K562 (cell line): ENCODE measurements around the gene ACTN1. TPM values are rescaled to one million over a fixed set of nuclear protein-coding genes. Genes with fewer than 3 reads are reported as not detected.

Source experiments
- ATAC-seq: fragments of 200-7000 bp; cut with Tn5 transposase; 3 replicates; pipeline ENCODE4 v1.9.1; 2020; ENCODE audit warnings: moderate library complexity
- BruUV-seq: library from RNA; stranded (reverse); fragments of 400-500 nt; replicated peaks from 2 replicates; lab custom pipeline; 2021; lab: Mats Ljungman, UMichigan
- CTCF ChIA-PET: fragments of 300-600 bp; formaldehyde crosslinking; extraction: SDS; loops from one replicate; lab custom pipeline; 2021; ENCODE audit warnings: low intra/inter-chr PET ratio; lab: Yijun Ruan, JAX
- POLR2A ChIA-PET: fragments of 300-600, 350-650 bp; sonication (Branson Sonifier 250); formaldehyde crosslinking; extraction: SDS; loops from one replicate; lab custom pipeline; 2021; ENCODE audit warnings: antibody characterized with exemption, inconsistent platforms; lab: Yijun Ruan, JAX
- DNase-seq, 4 experiments: peaks; one replicate each; pipeline versions ENCODE4 v3.0.0 to v3.0.0-alpha.2; 2011 to 2018; ENCODE audit warnings: low spot score in 3 of 4, mixed read lengths in 3 of 4; ENCODE audit errors: extremely low read depth in 1 of 4
- FAIRE-seq: peaks from 2 replicates; lab custom pipeline; 2011; peaks lifted over from hg19 to GRCh38; lab: Jason Lieb, UNC
- H2AFZ ChIP-seq: 2 replicates; pipeline ENCODE4 v1.6.0; 2011; ENCODE audit warnings: low read depth, low read length, control low read depth, inconsistent platforms
- H3K27ac ChIP-seq: fragments of 200-600 bp; 3 replicates; pipeline ENCODE4 v1.8.0; 2011; ENCODE audit warnings: low read depth, mild to moderate bottlenecking, control low read depth, inconsistent platforms, low read length, moderate library complexity, mixed read lengths; ENCODE audit errors: extremely low read depth
- H3K27me3 ChIP-seq, 2 experiments: fragments of 300-600 bp in 1 of 2; 2 replicates in 1 of 2; 3 replicates in 1 of 2; pipeline versions ENCODE4 v1.6.0 to v1.8.0; 2011; ENCODE audit warnings: inconsistent platforms in 2 of 2, low read length in 2 of 2, mild to moderate bottlenecking in 1 of 2, mixed read lengths in 1 of 2, moderate library complexity in 1 of 2; ENCODE audit not compliant: control insufficient read depth in 2 of 2, insufficient read depth in 2 of 2
- H3K36me3 ChIP-seq: fragments of 300-600 bp; 3 replicates; pipeline ENCODE4 v1.8.0; 2011; ENCODE audit warnings: mild to moderate bottlenecking, low read length, inconsistent platforms; ENCODE audit not compliant: control insufficient read depth, insufficient read depth
- H3K4me1 ChIP-seq, 2 experiments: fragments of 200-600 bp in 1 of 2; replicated peaks in 1 of 2; 2 replicates in 1 of 2; 3 replicates in 1 of 2; pipeline versions ENCODE4 v1.5.1 to v1.8.0; 2011; ENCODE audit warnings: inconsistent platforms in 2 of 2, low read length in 2 of 2, mild to moderate bottlenecking in 1 of 2, mixed read lengths in 1 of 2, moderate library complexity in 1 of 2; ENCODE audit not compliant: control insufficient read depth in 2 of 2, insufficient read depth in 2 of 2
- H3K4me2 ChIP-seq: 2 replicates; pipeline ENCODE4 v1.6.1; 2011; ENCODE audit warnings: low read length, control low read depth, inconsistent platforms, mixed read lengths; ENCODE audit not compliant: insufficient read depth
- H3K4me3 ChIP-seq: fragments of 200-600 bp; sonication (generic), shearing (Covaris generic); 2 replicates; pipeline ENCODE4 v1.5.1; 2016; ENCODE audit warnings: control low read depth, inconsistent platforms
- H3K79me2 ChIP-seq: fragments of 200-600 bp; 3 replicates; pipeline ENCODE4 v1.8.0; 2011; ENCODE audit warnings: low read length, inconsistent platforms; ENCODE audit not compliant: control insufficient read depth, insufficient read depth
- H3K9ac ChIP-seq, 2 experiments: 2 replicates each; pipeline versions ENCODE4 v1.6.0 to v1.6.1; 2011; ENCODE audit warnings: low read depth in 2 of 2, low read length in 2 of 2, control low read depth in 1 of 2, inconsistent platforms in 1 of 2, mild to moderate bottlenecking in 1 of 2, mixed read lengths in 1 of 2; ENCODE audit not compliant: insufficient read depth in 1 of 2
- H3K9me1 ChIP-seq: one replicate; pipeline ENCODE4 v1.6.0; 2011; ENCODE audit warnings: inconsistent platforms, mild to moderate bottlenecking, low read length, moderate library complexity; ENCODE audit not compliant: control insufficient read depth, insufficient read depth
- H3K9me3 ChIP-seq: replicated peaks from 2 replicates; pipeline ENCODE4 v1.5.1; 2011; ENCODE audit warnings: low read depth, low read length, inconsistent platforms; ENCODE audit not compliant: control insufficient read depth, insufficient read depth
- H4K20me1 ChIP-seq: replicated peaks from 2 replicates; pipeline ENCODE4 v1.6.1; 2011; ENCODE audit warnings: low read length, inconsistent platforms, mixed read lengths; ENCODE audit not compliant: control insufficient read depth, insufficient read depth
- EP300 ChIP-seq: IDR thresholded peaks from 2 replicates; pipeline ENCODE4 v1.6.1; 2012; ENCODE audit warnings: low read length, improper control_type of control experiment
- FOXP1 ChIP-seq: sonication (generic); formaldehyde crosslinking; IDR thresholded peaks from 2 replicates; pipeline ENCODE4 v1.8.0; 2022; ENCODE audit warnings: mild to moderate bottlenecking, missing genetic modification reagents
- HMGN3 ChIP-seq: IDR thresholded peaks from 2 replicates; pipeline ENCODE4 v1.6.1; 2011; ENCODE audit warnings: borderline replicate concordance, low read depth, mild to moderate bottlenecking, mixed read lengths, low read length; ENCODE audit not compliant: insufficient read length; ENCODE audit errors: extremely low read depth
- KDM4B ChIP-seq, 2 experiments: fragments of 450-650 bp in 1 of 2; sonication (generic) in 1 of 2; IDR thresholded peaks; 2 replicates each; pipeline ENCODE4 v1.6.1; 2016 to 2017; ENCODE audit warnings: borderline replicate concordance in 2 of 2, antibody characterized with exemption in 1 of 2, low read depth in 1 of 2, mild to moderate bottlenecking in 1 of 2
- PATZ1 ChIP-seq: fragments of 250-450 bp; sonication (Bioruptor Pico); IDR thresholded peaks from 2 replicates; pipeline ENCODE4 v1.5.0; 2020; ENCODE audit warnings: mild to moderate bottlenecking, borderline replicate concordance
- POLR2H ChIP-seq: IDR thresholded peaks from 2 replicates; pipeline ENCODE4 v1.6.1; 2016; ENCODE audit warnings: missing genetic modification characterization, low read depth, mild to moderate bottlenecking, control low read depth, missing compliant biosample characterization, moderate library complexity
- POLR3A ChIP-seq: IDR thresholded peaks from 2 replicates; pipeline ENCODE4 v1.6.1; 2011; ENCODE audit warnings: borderline replicate concordance, mild to moderate bottlenecking, moderate library complexity; ENCODE audit not compliant: insufficient read length, insufficient read depth; ENCODE audit errors: extremely low read depth
- SRF ChIP-seq, 2 experiments: fragments of 250-450, 450-650 bp in 1 of 2; sonication (Bioruptor Pico) in 1 of 2; sonication (generic) in 1 of 2; formaldehyde crosslinking; IDR thresholded peaks; 2 replicates each; pipeline versions ENCODE4 v1.5.0 to v1.5.1; 2020 to 2022; ENCODE audit warnings: mild to moderate bottlenecking in 1 of 2, missing genetic modification reagents in 1 of 2
- STAT5A ChIP-seq: IDR thresholded peaks from 2 replicates; pipeline ENCODE4 v1.6.1; 2012; ENCODE audit warnings: low read length, inconsistent platforms, borderline replicate concordance
- ZEB2 ChIP-seq: fragments of 450-650 bp; IDR thresholded peaks from 2 replicates; pipeline ENCODE4 v1.6.1; 2016
- ZNF133 ChIP-seq: fragments of 250-450 bp; sonication (Bioruptor Pico); IDR thresholded peaks from 2 replicates; pipeline ENCODE4 v1.4.0; 2020; ENCODE audit warnings: mild to moderate bottlenecking
- ZNF311 ChIP-seq: fragments of 250-450 bp; sonication (Bioruptor Pico); IDR thresholded peaks from 2 replicates; pipeline ENCODE4 v1.4.0; 2020; ENCODE audit warnings: mild to moderate bottlenecking, moderate library complexity
- ZNF695 ChIP-seq: fragments of 450-650 bp; formaldehyde crosslinking; IDR thresholded peaks from 2 replicates; pipeline ENCODE4 v1.4.0; 2020; ENCODE audit warnings: mild to moderate bottlenecking, moderate library complexity
- WGBS: fragments of 100-300 bp; shearing (Covaris generic); methylation state at CpG from one replicate; pipeline ENCODE4 v1.1.6; 2016; ENCODE audit warnings: low coverage, mixed read lengths; ENCODE audit not compliant: insufficient coverage; ENCODE audit errors: missing lambda C conversion rate; 5-methylcytosine and 5-hydroxymethylcytosine counted together
- in situ Hi-C: fragments of 300-500 bp; cut with MboI; formaldehyde crosslinking; loops from 4 replicates; pipeline ENCODE4 v1.15.0; 2018; ENCODE audit warnings: inconsistent platforms, mixed read lengths
- intact Hi-C: fragments of 100-400 bp; cut with micrococcal nuclease; formaldehyde crosslinking; loops from 2 replicates; pipeline ENCODE4 v1.14.2; 2022
- polyA plus RNA-seq, 8 experiments: library from polyadenylated mRNA; depleted of rRNA in 4 of 8; stranded (reverse) in 5 of 8; unstranded in 3 of 8; fragments of >200 nt; fragmentation: Nextera tagmentation in 2 of 8; fragmentation: Illumina TruSeq in 1 of 8; extraction: Ambion mirVana in 2 of 8; extraction: Trizol in 1 of 8; gene quantifications; 2 replicates each; pipeline versions ENCODE4 v1.2.1 to v1.2.3, GENCODE V29; 2011 to 2014; ENCODE audit warnings: inconsistent platforms in 1 of 8, missing spikeins in 1 of 8
- total RNA-seq, 7 experiments: library from RNA; depleted of rRNA in 6 of 7; stranded (reverse); fragments of >200 nt in 6 of 7; fragmentation: Illumina TruSeq in 2 of 7; extraction: Trizol in 2 of 7; gene quantifications; 2 replicates each; pipeline versions ENCODE4 v1.2.1 to v1.2.3, GENCODE V29; 2011 to 2021; ENCODE audit warnings: low replicate concordance in 1 of 7
- TF ChIP-seq, protein P1 (sequence below): sonication (generic); formaldehyde crosslinking; IDR thresholded peaks from 2 replicates; pipeline ENCODE4 v1.8.0; 2022; ENCODE audit warnings: mild to moderate bottlenecking, missing genetic modification reagents, borderline replicate concordance

The ACTN1 gene
- total and polyA plus RNA-seq, 9 of the 15 experiments (the other 6 are each of a cell fraction or from before 2014, with no cell fraction given): 2.2 to 67.7 (median 34.5) TPM

- TF ChIP-seq EP300: 0 out of 2 replicates have a peak, but pooled peaks have one; percentile 2
- TF ChIP-seq HMGN3: peak; percentile 24
- TF ChIP-seq, all 486 proteins: peak for 31
Observed at GRCh38 chr14:68978172-68978911, 760 bp downstream of the ACTN1 start (continued).

GRCh38 chr14:68977718-68978171 is 1.4 kb downstream of the ACTN1 start:
- WGBS: 0% methylated on average over 12 of the region's 25 CpGs
- no peaks in the 10 kb centered on the region; the same call in 1 of the 2 replicates for H4K20me1 ChIP-seq
- DNase-seq (peak in 3 of 4 experiments; percentile 26 to 29 (median 27)), FAIRE-seq (no peak), ATAC-seq (peak; percentile 1)
- H3K27ac ChIP-seq: peak overlapping the region; percentile 81
- no peaks in the 10 kb centered on the region for H3K9me3 ChIP-seq
- H3K4me2 ChIP-seq: peak overlapping the region; percentile 78
- H3K27me3 ChIP-seq: no peaks in the 10 kb centered on the region
- peaks cover 18 to 25% of the 10 kb centered on the region in 2 experiments; a peak in 4 of 5 replicates for H3K4me1 ChIP-seq
- H2AFZ ChIP-seq: peak overlapping the region; percentile 83
- ChIA-PET CTCF (no interaction called here), POLR2A (interaction anchor here (0.6 to 3.8 kb wide), 3 partner anchors 10 to 184 kb away, joined by 3 to 25 read pairs (median 5); no protein-coding TSS in a partner anchor)
- intact Hi-C loops (loop anchor here (5.0 kb wide), 1 partner anchor 125 kb away; no protein-coding TSS in a partner anchor), in situ Hi-C loops (no loop called here)
- peak overlapping the region; percentile 85 for H3K4me3 ChIP-seq
- peaks cover 30% of the 10 kb centered on the region; the same call in 2 of the 3 replicates for H3K36me3 ChIP-seq
- no TSS peak for BruUV-seq
- H3K9me1 ChIP-seq: no peaks in the 10 kb centered on the region
- peaks cover 48% of the 10 kb centered on the region for H3K79me2 ChIP-seq
- peak overlapping the region; percentile 75 to 96 for H3K9ac ChIP-seq
- TF ChIP-seq FOXP1 (no peak), ZNF311 (CRISPR knock-in tag) (no peak), ZEB2 (no peak), POLR3A (no peak), SRF (CRISPR knock-in tag; IDR thresholded peaks at IDR 0.05) (0 out of 4 replicates have a peak, but pooled peaks of 1 of the 2 experiments have one; percentile 50), STAT5A (no peak), POLR2H (no peak), ZNF695 (CRISPR knock-in tag) (no peak), ZNF133 (CRISPR knock-in tag) (no peak), KDM4B (IDR thresholded peaks at IDR 0.05; ENCODE audit: borderline replicate concordance in 2 of 2, low read depth in 1 of 2) (no peak), PATZ1 (CRISPR knock-in tag) (no peak), EP300 (no peak)
- TF ChIP-seq, protein P1, sequence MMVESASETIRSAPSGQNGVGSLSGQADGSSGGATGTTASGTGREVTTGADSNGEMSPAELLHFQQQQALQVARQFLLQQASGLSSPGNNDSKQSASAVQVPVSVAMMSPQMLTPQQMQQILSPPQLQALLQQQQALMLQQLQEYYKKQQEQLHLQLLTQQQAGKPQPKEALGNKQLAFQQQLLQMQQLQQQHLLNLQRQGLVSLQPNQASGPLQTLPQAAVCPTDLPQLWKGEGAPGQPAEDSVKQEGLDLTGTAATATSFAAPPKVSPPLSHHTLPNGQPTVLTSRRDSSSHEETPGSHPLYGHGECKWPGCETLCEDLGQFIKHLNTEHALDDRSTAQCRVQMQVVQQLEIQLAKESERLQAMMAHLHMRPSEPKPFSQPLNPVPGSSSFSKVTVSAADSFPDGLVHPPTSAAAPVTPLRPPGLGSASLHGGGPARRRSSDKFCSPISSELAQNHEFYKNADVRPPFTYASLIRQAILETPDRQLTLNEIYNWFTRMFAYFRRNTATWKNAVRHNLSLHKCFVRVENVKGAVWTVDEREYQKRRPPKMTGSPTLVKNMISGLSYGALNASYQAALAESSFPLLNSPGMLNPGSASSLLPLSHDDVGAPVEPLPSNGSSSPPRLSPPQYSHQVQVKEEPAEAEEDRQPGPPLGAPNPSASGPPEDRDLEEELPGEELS (CRISPR knock-in tag): no peak
